Esophagus squamous epithelium (tissue), 4 donors: ENCODE data around the gene NTNG2.

ENCODE experiments used
- POLR2A ChIP-seq, 4 donors: fragments of 450-650 bp; IDR thresholded peaks; one replicate each; pipeline ENCODE4 v1.6.1; 2017; ENCODE audit warnings: antibody characterized with exemption in 4 of 4, mild to moderate bottlenecking in 4 of 4, moderate library complexity in 3 of 4
- TF ChIP-seq, protein P1 (sequence below), 6 experiments: fragments of 450-650 bp in 4 of 6; fragments of 200-600 bp in 2 of 6; sonication (generic) in 2 of 6; IDR thresholded peaks; one replicate each; pipeline ENCODE4 v1.5.1; 2016 to 2019; ENCODE audit warnings: antibody characterized with exemption in 6 of 6, mild to moderate bottlenecking in 4 of 6, moderate library complexity in 4 of 6

GRCh38 chr9:132155568-132155895 is 6.3 kb upstream of the NTNG2 start:
- TF ChIP-seq, protein P1, sequence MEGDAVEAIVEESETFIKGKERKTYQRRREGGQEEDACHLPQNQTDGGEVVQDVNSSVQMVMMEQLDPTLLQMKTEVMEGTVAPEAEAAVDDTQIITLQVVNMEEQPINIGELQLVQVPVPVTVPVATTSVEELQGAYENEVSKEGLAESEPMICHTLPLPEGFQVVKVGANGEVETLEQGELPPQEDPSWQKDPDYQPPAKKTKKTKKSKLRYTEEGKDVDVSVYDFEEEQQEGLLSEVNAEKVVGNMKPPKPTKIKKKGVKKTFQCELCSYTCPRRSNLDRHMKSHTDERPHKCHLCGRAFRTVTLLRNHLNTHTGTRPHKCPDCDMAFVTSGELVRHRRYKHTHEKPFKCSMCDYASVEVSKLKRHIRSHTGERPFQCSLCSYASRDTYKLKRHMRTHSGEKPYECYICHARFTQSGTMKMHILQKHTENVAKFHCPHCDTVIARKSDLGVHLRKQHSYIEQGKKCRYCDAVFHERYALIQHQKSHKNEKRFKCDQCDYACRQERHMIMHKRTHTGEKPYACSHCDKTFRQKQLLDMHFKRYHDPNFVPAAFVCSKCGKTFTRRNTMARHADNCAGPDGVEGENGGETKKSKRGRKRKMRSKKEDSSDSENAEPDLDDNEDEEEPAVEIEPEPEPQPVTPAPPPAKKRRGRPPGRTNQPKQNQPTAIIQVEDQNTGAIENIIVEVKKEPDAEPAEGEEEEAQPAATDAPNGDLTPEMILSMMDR (IDR thresholded peaks at IDR 0.05) = no peak
- TF ChIP-seq POLR2A (IDR thresholded peaks at IDR 0.05) = no peak
